H1 (cell line): ENCODE results near the gene SLC6A19. TPM values are rescaled to one million over a fixed set of nuclear protein-coding genes. Genes with fewer than 3 reads are reported as not detected.

Source experiments
- CTCF ChIA-PET: fragments of 300-600 bp; sonication (Branson Sonifier 250); formaldehyde crosslinking; loops from one replicate; lab custom pipeline; 2021; ENCODE audit not compliant: partially characterized antibody; lab: Charles Lee
- POLR2A ChIA-PET: fragments of 300-600 bp; sonication (Branson Sonifier 250); formaldehyde crosslinking; loops from one replicate; lab custom pipeline; 2021; ENCODE audit warnings: inconsistent platforms; ENCODE audit not compliant: partially characterized antibody; lab: Charles Lee
- DNase-seq, 2 experiments: peaks; one replicate each; pipeline versions ENCODE4 v3.0.0 to v3.0.0-alpha.2; 2010 to 2022; ENCODE audit warnings: low spot score in 2 of 2, low read depth in 1 of 2, mixed read lengths in 1 of 2
- FAIRE-seq: peaks from 2 replicates; lab custom pipeline; 2011; peaks lifted over from hg19 to GRCh38; lab: Jason Lieb, UNC
- H2AFZ ChIP-seq: 2 replicates; pipeline ENCODE4 v1.8.1; 2012; ENCODE audit warnings: low read length, inconsistent platforms
- H2AK5ac ChIP-seq: 2 replicates; pipeline ENCODE4 v1.6.1; 2013; ENCODE audit warnings: low read depth, low read length
- H2BK120ac ChIP-seq: replicated peaks from 2 replicates; pipeline ENCODE3; 2013; ENCODE audit warnings: low read depth, low read length, inconsistent platforms
- H2BK12ac ChIP-seq: 2 replicates; pipeline ENCODE4 v1.6.1; 2013; ENCODE audit warnings: low read depth, low read length
- H2BK15ac ChIP-seq: 2 replicates; pipeline ENCODE4 v1.6.1; 2013; ENCODE audit warnings: low read length
- H2BK20ac ChIP-seq: 2 replicates; pipeline ENCODE4 v1.6.1; 2013; ENCODE audit warnings: low read length
- H2BK5ac ChIP-seq: 2 replicates; pipeline ENCODE4 v1.6.1; 2013; ENCODE audit warnings: low read depth, low read length
- H3K14ac ChIP-seq: 2 replicates; pipeline ENCODE4 v1.6.1; 2013; ENCODE audit warnings: inconsistent platforms; ENCODE audit not compliant: insufficient read length
- H3K18ac ChIP-seq: 2 replicates; pipeline ENCODE4 v1.6.1; 2013; ENCODE audit warnings: low read length; ENCODE audit errors: extremely low read depth
- H3K23ac ChIP-seq: 2 replicates; pipeline ENCODE4 v1.6.1; 2013; ENCODE audit warnings: inconsistent platforms; ENCODE audit not compliant: insufficient read length
- H3K23me2 ChIP-seq: 2 replicates; pipeline ENCODE4 v1.6.1; 2013; ENCODE audit warnings: low read depth, low read length
- H3K27ac ChIP-seq: 2 replicates; pipeline ENCODE4 v1.6.1; 2011; ENCODE audit warnings: low read depth, low read length, inconsistent platforms
- H3K27me3 ChIP-seq, 4 experiments: replicated peaks in 1 of 4; 1 replicate in 1 of 4; 2 replicates in 3 of 4; pipeline versions ENCODE4 v1.6.1 to v1.8.1; 2011 to 2013; ENCODE audit warnings: low read length in 3 of 4, mild to moderate bottlenecking in 3 of 4, inconsistent platforms in 2 of 4, mixed read lengths in 2 of 4, moderate library complexity in 1 of 4; ENCODE audit not compliant: control insufficient read depth in 3 of 4, insufficient read depth in 3 of 4; ENCODE audit errors: extremely low read depth in 1 of 4
- H3K36me3 ChIP-seq, 4 experiments: 2 replicates each; pipeline versions ENCODE4 v1.6.1 to v1.8.1; 2011 to 2013; ENCODE audit warnings: mild to moderate bottlenecking in 4 of 4, low read length in 3 of 4, moderate library complexity in 2 of 4, control low read depth in 1 of 4, inconsistent platforms in 1 of 4; ENCODE audit not compliant: insufficient read depth in 4 of 4, control insufficient read depth in 2 of 4
- H3K4ac ChIP-seq: replicated peaks from 2 replicates; pipeline ENCODE3; 2013; ENCODE audit warnings: low read length, low read depth, mixed read lengths, inconsistent platforms; ENCODE audit not compliant: insufficient read length
- H3K4me1 ChIP-seq, 4 experiments: replicated peaks in 1 of 4; 1 replicate in 1 of 4; 2 replicates in 3 of 4; pipeline versions ENCODE4 v1.6.1 to v1.8.1; 2011 to 2013; ENCODE audit warnings: low read length in 3 of 4, inconsistent platforms in 2 of 4, mixed read lengths in 1 of 4; ENCODE audit not compliant: insufficient read depth in 4 of 4, control insufficient read depth in 3 of 4
- H3K4me2 ChIP-seq, 2 experiments: 2 replicates each; pipeline versions ENCODE4 v1.6.1 to v1.8.1; 2011 to 2013; ENCODE audit warnings: low read depth in 2 of 2, low read length in 2 of 2, control low read depth in 1 of 2, inconsistent platforms in 1 of 2, mild to moderate bottlenecking in 1 of 2; ENCODE audit not compliant: insufficient read depth in 1 of 2
- H3K4me3 ChIP-seq, 4 experiments: fragments of 200-600, 300-600 bp in 1 of 4; sonication (generic), shearing (Covaris generic), sonication (Bioruptor Twin) in 1 of 4; 2 replicates each; pipeline versions ENCODE4 v1.5.1 to v1.8.1; 2011 to 2016; ENCODE audit warnings: low read length in 4 of 4, low read depth in 3 of 4, control low read depth in 2 of 4, inconsistent platforms in 2 of 4, mild to moderate bottlenecking in 2 of 4, mixed read lengths in 1 of 4, moderate library complexity in 1 of 4; ENCODE audit not compliant: insufficient read depth in 2 of 4; ENCODE audit errors: extremely low read depth in 1 of 4
- H3K56ac ChIP-seq: replicated peaks from 2 replicates; pipeline ENCODE3; 2013; ENCODE audit warnings: low read depth, mild to moderate bottlenecking, mixed read lengths, low read length, inconsistent platforms; ENCODE audit not compliant: insufficient read length
- H3K79me1 ChIP-seq: 2 replicates; pipeline ENCODE4 v1.6.1; 2013; ENCODE audit warnings: low read depth, low read length, control low read depth
- H3K79me2 ChIP-seq, 2 experiments: 2 replicates each; pipeline versions ENCODE4 v1.6.1 to v1.8.1; 2012 to 2013; ENCODE audit warnings: low read length in 2 of 2, mild to moderate bottlenecking in 2 of 2, inconsistent platforms in 1 of 2; ENCODE audit not compliant: insufficient read depth in 2 of 2, control insufficient read depth in 1 of 2
- H3K9ac ChIP-seq, 4 experiments: replicated peaks in 1 of 4; 1 replicate in 1 of 4; 2 replicates in 3 of 4; pipeline versions ENCODE4 v1.6.1 to v1.8.1; 2011 to 2013; ENCODE audit warnings: low read depth in 3 of 4, low read length in 3 of 4, control low read depth in 2 of 4, mild to moderate bottlenecking in 2 of 4, moderate library complexity in 2 of 4, inconsistent platforms in 1 of 4; ENCODE audit errors: extremely low read depth in 1 of 4
- H3K9me3 ChIP-seq, 2 experiments: 2 replicates each; pipeline versions ENCODE4 v1.6.1 to v1.8.1; 2012 to 2013; ENCODE audit warnings: mild to moderate bottlenecking in 2 of 2, moderate library complexity in 2 of 2, control low read depth in 1 of 2, inconsistent platforms in 1 of 2, low read depth in 1 of 2, low read length in 1 of 2, mixed read lengths in 1 of 2; ENCODE audit not compliant: insufficient read depth in 2 of 2
- H4K20me1 ChIP-seq, 2 experiments: replicated peaks in 1 of 2; 2 replicates each; pipeline versions ENCODE3 to v1.8.1; 2011 to 2013; ENCODE audit warnings: inconsistent platforms in 2 of 2, low read length in 2 of 2, mild to moderate bottlenecking in 1 of 2; ENCODE audit not compliant: insufficient read depth in 2 of 2, control insufficient read depth in 1 of 2
- H4K5ac ChIP-seq: 2 replicates; pipeline ENCODE4 v1.6.1; 2013; ENCODE audit warnings: low read length, low read depth, mixed read lengths, inconsistent platforms; ENCODE audit not compliant: insufficient read length
- H4K8ac ChIP-seq: 2 replicates; pipeline ENCODE4 v1.8.0; 2013; ENCODE audit warnings: mild to moderate bottlenecking, moderate library complexity, low read length, inconsistent platforms; ENCODE audit not compliant: insufficient read depth; ENCODE audit errors: extremely low read depth
- H4K91ac ChIP-seq: replicated peaks from 2 replicates; pipeline ENCODE3; 2013; ENCODE audit warnings: low read length, mixed read lengths, inconsistent platforms; ENCODE audit not compliant: insufficient read length
- CBX8 ChIP-seq: fragments of 300-800, 300-1000 bp; sonication (generic); IDR thresholded peaks from 2 replicates; pipeline ENCODE4 v1.7.1; 2016; ENCODE audit warnings: low read depth, low read length, borderline replicate concordance
- JUND ChIP-seq: IDR thresholded peaks from 2 replicates; pipeline ENCODE4 v1.6.1; 2011; ENCODE audit warnings: mild to moderate bottlenecking, improper control_type of control experiment, low read length
- KDM1A ChIP-seq: fragments of 200-600, 300-600 bp; sonication (generic); IDR thresholded peaks from 2 replicates; pipeline ENCODE4 v1.7.1; 2016; ENCODE audit warnings: mild to moderate bottlenecking, low read length, borderline replicate concordance
- KDM5A ChIP-seq: fragments of 200-600 bp; IDR thresholded peaks from 2 replicates; pipeline ENCODE4 v1.7.1; 2012; ENCODE audit warnings: mild to moderate bottlenecking, low read length, inconsistent platforms, mixed read lengths
- POLR2AphosphoS5 ChIP-seq: IDR thresholded peaks from 2 replicates; pipeline ENCODE4 v1.6.1; 2011; ENCODE audit warnings: low read depth, low read length
- SAP30 ChIP-seq: fragments of 300-600 bp; sonication (generic); IDR thresholded peaks from 2 replicates; pipeline ENCODE4 v1.7.1; 2012; ENCODE audit warnings: low read length, moderate library complexity, mild to moderate bottlenecking, inconsistent platforms; ENCODE audit not compliant: insufficient read depth, insufficient replicate concordance
- TBP ChIP-seq: IDR thresholded peaks from 2 replicates; pipeline ENCODE4 v1.6.1; 2011; ENCODE audit warnings: low read depth, low read length, improper control_type of control experiment
- WGBS, 2 experiments: shearing (Covaris generic) in 1 of 2; methylation state at CpG; one replicate each; pipeline versions ENCODE4 v1.1.6 to v1.1.7; 2013 to 2015; ENCODE audit warnings: low lambda C conversion rate in 2 of 2, mixed read lengths in 2 of 2, inconsistent platforms in 1 of 2, low coverage in 1 of 2, missing lambda C conversion rate in 1 of 2; ENCODE audit not compliant: insufficient replicate concordance in 2 of 2, insufficient coverage in 1 of 2, insufficient read length in 1 of 2; ENCODE audit errors: extremely low coverage in 1 of 2, missing lambda C conversion rate in 1 of 2; 5-methylcytosine and 5-hydroxymethylcytosine counted together
- polyA plus RNA-seq, 7 experiments: library from polyadenylated mRNA; depleted of rRNA in 3 of 7; stranded (reverse) in 5 of 7; unstranded in 2 of 7; fragments of >200 nt in 5 of 7; fragments of 200-250 nt in 2 of 7; gene quantifications; 1 replicate in 5 of 7; 2 replicates in 1 of 7; 4 replicates in 1 of 7; pipeline versions ENCODE4 v1.2.1 to v1.2.3, GENCODE V29; 2011 to 2013; ENCODE audit warnings: missing spikeins in 2 of 7, mixed read lengths in 2 of 7
- total RNA-seq: library from RNA; stranded (reverse); fragmentation: NEBNext Ultra II Directional; extraction: Animal tissue kit (Norgen Biotek cat#: 25700); gene quantifications from 2 replicates; pipeline ENCODE4 v1.2.1, GENCODE V29; 2021

The SLC6A19 gene
- total and polyA plus RNA-seq, 2 of the 8 experiments (the other 6 are each of a cell fraction or from before 2014, with no cell fraction given), result 0.02 TPM; not detected in 1

GRCh38 chr5:1161108-1161832 is 40.1 kb upstream of the SLC6A19 start:
- no peak for DNase-seq
- TF ChIP-seq JUND, result 0 out of 2 replicates have a peak, but pooled peaks have one; percentile 18
- TF ChIP-seq CBX8, result no peak
- no peak for TF ChIP-seq KDM5A
- TF ChIP-seq SAP30, result no peak
- TF ChIP-seq POLR2AphosphoS5, result no peak
- TF ChIP-seq TBP, result no peak
- no peak; the same call in 1 of the 2 replicates for TF ChIP-seq KDM1A
- ChIA-PET POLR2A (interaction anchor here (0.8 to 1.0 kb wide), 4 partner anchors 9 to 163 kb away, joined by 3 read pairs; no protein-coding TSS in a partner anchor), CTCF (interaction anchor here (0.9 to 2.8 kb wide), 11 partner anchors 9 to 240 kb away, joined by 3 to 29 read pairs (median 5); no protein-coding TSS in a partner anchor)
- Histone ChIP-seq H4K91ac (no peak overlapping the region), H2BK20ac (peak overlapping the region; percentile 61; the same call in 1 of the 2 replicates), H2AFZ (no peak overlapping the region), H2BK12ac (peak overlapping the region; percentile 4; the same call in 1 of the 2 replicates), H3K9me3 (peaks cover 3 to 10% of the 10 kb centered on the region in 2 experiments; a peak in 2 of 4 replicates), H3K4ac (no peak overlapping the region), H2BK120ac (no peak overlapping the region), H3K23ac (no peak overlapping the region), H3K9ac (no peak overlapping the region), H3K79me1 (no peaks in the 10 kb centered on the region), H2BK15ac (0 out of 2 replicates have a peak overlapping the region, but pooled peaks have one; percentile 29), H2BK5ac (no peak overlapping the region), H4K8ac (peak overlapping the region; percentile 57), H4K5ac (no peak overlapping the region), H3K23me2 (peaks cover 6% of the 10 kb centered on the region; the same call in 1 of the 2 replicates), H3K18ac (no peak overlapping the region), H3K27ac (no peak overlapping the region), H3K79me2 (no peaks in the 10 kb centered on the region), H3K4me3 (no peak overlapping the region), H3K27me3 (peaks cover 9 to 13% (median 12%) of the 10 kb centered on the region in 4 experiments), H3K56ac (peak overlapping the region; percentile 25), H3K14ac (no peak overlapping the region), H4K20me1 (peaks cover 0 to 2% of the 10 kb centered on the region in 2 experiments), H3K36me3 (no peaks in the 10 kb centered on the region), H3K4me2 (no peak overlapping the region), H3K4me1 (peaks cover 0 to 3% (median 0%) of the 10 kb centered on the region in 4 experiments; a peak in 1 of 7 replicates), H2AK5ac (no peak overlapping the region)
- FAIRE-seq, result no peak
- WGBS, 2 experiments, result 92% methylated on average over 22 of the region's 23 CpGs; no CpG with 5 or more reads in 1 of the 2 experiments
